ENCODE measurements around the gene VIPR2. TPM values are rescaled to one million over a fixed set of nuclear protein-coding genes. Genes with fewer than 3 reads are reported as not detected.

VIPR2 gene
- total and polyA plus RNA-seq, 2 experiments from 2014 or later, result 1.3 to 2.7 TPM

DNA sequence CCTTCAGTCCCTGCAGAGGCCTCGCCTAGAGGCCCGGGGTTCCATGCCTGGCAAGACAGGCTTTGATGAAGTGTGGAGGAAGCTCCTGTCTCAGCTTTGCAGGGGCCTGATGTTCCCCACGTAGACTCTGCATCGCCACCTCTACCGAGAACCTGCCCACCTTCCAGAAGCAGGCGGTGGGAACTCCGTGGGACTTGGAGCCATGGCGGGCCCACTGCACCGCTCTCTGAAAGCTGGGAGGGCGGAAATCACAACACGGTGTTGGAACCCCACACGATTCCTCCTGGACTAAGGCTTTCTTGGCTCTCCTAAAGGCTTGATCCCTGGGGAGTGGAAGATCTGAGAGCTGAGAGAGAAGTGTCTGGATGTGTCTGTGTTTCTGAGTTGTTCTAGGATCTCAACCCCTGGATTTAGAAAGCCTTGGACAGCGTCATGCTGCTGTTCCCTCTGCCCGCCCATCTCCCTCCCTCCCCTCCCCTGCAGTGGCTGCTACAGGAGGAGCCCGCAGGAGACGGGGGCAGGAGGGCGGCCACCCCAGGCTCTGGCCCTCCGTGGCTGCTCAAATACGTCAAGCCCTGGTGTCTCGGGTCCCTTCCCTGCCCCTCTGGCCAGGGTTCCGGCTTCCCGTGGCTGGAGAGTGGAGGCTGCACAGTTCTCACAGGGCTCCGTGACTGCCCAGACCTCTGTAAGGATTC lies 79.7 kb downstream of the VIPR2 start (continued):
- TF ChIP-seq, protein P1, sequence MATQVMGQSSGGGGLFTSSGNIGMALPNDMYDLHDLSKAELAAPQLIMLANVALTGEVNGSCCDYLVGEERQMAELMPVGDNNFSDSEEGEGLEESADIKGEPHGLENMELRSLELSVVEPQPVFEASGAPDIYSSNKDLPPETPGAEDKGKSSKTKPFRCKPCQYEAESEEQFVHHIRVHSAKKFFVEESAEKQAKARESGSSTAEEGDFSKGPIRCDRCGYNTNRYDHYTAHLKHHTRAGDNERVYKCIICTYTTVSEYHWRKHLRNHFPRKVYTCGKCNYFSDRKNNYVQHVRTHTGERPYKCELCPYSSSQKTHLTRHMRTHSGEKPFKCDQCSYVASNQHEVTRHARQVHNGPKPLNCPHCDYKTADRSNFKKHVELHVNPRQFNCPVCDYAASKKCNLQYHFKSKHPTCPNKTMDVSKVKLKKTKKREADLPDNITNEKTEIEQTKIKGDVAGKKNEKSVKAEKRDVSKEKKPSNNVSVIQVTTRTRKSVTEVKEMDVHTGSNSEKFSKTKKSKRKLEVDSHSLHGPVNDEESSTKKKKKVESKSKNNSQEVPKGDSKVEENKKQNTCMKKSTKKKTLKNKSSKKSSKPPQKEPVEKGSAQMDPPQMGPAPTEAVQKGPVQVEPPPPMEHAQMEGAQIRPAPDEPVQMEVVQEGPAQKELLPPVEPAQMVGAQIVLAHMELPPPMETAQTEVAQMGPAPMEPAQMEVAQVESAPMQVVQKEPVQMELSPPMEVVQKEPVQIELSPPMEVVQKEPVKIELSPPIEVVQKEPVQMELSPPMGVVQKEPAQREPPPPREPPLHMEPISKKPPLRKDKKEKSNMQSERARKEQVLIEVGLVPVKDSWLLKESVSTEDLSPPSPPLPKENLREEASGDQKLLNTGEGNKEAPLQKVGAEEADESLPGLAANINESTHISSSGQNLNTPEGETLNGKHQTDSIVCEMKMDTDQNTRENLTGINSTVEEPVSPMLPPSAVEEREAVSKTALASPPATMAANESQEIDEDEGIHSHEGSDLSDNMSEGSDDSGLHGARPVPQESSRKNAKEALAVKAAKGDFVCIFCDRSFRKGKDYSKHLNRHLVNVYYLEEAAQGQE (IDR thresholded peaks at IDR 0.05; ENCODE audit: unreplicated experiment), result no peak
- TF ChIP-seq ZNF114 (CRISPR knock-in tag; IDR thresholded peaks at IDR 0.05) (no peak), CREB1 (CRISPR knock-in tag; IDR thresholded peaks at IDR 0.05; ENCODE audit: low read depth) (no peak), POLR2AphosphoS5 (IDR thresholded peaks at IDR 0.05; ENCODE audit: low read depth) (no peak), NANOG (IDR thresholded peaks at IDR 0.05; ENCODE audit: borderline replicate concordance) (no peak), EZH2phosphoT487 (IDR thresholded peaks at IDR 0.05; ENCODE audit: unreplicated experiment) (no peak)
- TF ChIP-seq, protein P2, sequence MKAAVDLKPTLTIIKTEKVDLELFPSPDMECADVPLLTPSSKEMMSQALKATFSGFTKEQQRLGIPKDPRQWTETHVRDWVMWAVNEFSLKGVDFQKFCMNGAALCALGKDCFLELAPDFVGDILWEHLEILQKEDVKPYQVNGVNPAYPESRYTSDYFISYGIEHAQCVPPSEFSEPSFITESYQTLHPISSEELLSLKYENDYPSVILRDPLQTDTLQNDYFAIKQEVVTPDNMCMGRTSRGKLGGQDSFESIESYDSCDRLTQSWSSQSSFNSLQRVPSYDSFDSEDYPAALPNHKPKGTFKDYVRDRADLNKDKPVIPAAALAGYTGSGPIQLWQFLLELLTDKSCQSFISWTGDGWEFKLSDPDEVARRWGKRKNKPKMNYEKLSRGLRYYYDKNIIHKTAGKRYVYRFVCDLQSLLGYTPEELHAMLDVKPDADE (IDR thresholded peaks at IDR 0.05), result no peak

DNA sequence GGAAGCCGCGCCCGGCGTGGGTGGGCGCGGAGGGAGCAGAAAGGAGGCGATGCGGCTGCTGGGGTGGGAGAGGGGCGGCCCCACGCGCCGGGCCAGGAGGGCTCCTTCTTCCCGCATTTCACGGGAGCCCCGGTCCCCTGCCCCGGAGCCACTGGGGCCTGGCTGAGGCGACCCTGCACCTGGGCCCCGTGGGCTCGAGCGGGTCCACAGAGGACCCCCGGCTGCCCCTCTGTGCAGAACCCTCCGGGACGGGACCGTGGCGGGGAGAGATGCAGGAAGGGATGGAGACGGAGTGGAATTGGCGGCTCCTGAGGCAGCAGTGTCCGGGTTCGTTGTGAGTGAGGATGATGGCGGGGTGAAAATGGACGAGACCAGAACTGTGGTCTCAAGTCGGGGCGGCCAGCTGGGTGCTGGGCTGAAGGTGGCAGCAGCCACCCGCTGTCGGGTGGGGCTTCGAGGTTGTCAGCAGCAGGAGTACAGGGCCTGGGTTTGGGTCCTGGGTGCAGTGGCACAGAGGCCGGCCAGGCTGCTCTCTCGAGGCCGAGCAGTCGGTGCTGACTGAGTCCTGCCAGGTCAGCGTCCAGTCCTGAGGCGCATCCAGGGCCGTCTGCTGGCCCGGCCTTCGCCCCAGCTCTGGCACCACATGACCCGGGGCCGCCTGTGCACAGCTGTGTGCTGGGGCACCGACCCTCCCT lies 80.4 kb downstream of the VIPR2 start:
- H3K36me3 Mint-ChIP-seq (ENCODE audit: low read depth), result peaks cover 15% of the 10 kb centered on the region
- H3K4me1 Mint-ChIP-seq, result no peaks in the 10 kb centered on the region
- Histone ChIP-seq H3K4me2 (no peak overlapping the region), H2AFZ (no peak overlapping the region), H3K9me2 (ENCODE audit: insufficient read depth) (peaks cover 9% of the 10 kb centered on the region; the same call in 1 of the 2 replicates), H3K4me1 (ENCODE audit: insufficient read depth) (peaks cover 11% of the 10 kb centered on the region), H3K27me3 (ENCODE audit: insufficient read depth) (peaks cover 6% of the 10 kb centered on the region; the same call in 1 of the 2 replicates), H3F3A (replicated peaks; ENCODE audit: low read depth) (0 out of 2 replicates have a peak, but pooled peaks cover 3% of the 10 kb centered on the region), H3K79me2 (replicated peaks; ENCODE audit: insufficient read depth) (no peaks in the 10 kb centered on the region), H3K27ac (ENCODE audit: low read depth) (no peak overlapping the region), H3K36me3 (ENCODE audit: insufficient read depth) (no peaks in the 10 kb centered on the region), H3K4me3 (no peak overlapping the region), H4K20me1 (replicated peaks; ENCODE audit: insufficient read depth) (no peaks in the 10 kb centered on the region)
- ATAC-seq, result no peak
- peaks cover 48% of the 10 kb centered on the region for H3K9me3 Mint-ChIP-seq
- no peak overlapping the region for H3K27ac Mint-ChIP-seq
- peaks cover 4% of the 10 kb centered on the region for H3K27me3 Mint-ChIP-seq (ENCODE audit: insufficient read depth, low read depth, poor library complexity)
- H3K4me3 Mint-ChIP-seq, result no peak overlapping the region
- DNase-seq (ENCODE audit: low spot score), result no peak
- TF ChIP-seq ZNF331 (CRISPR knock-in tag; IDR thresholded peaks at IDR 0.05; ENCODE audit: low read depth) (no peak), EZH2phosphoT487 (IDR thresholded peaks at IDR 0.05; ENCODE audit: unreplicated experiment) (no peak), ZNF114 (CRISPR knock-in tag; IDR thresholded peaks at IDR 0.05) (no peak), EZH2 (IDR thresholded peaks at IDR 0.05; ENCODE audit: low read depth, unreplicated experiment) (no peak), NANOG (IDR thresholded peaks at IDR 0.05; ENCODE audit: borderline replicate concordance) (no peak), POLR2AphosphoS5 (IDR thresholded peaks at IDR 0.05; ENCODE audit: low read depth) (no peak), JUNB (IDR thresholded peaks at IDR 0.05; ENCODE audit: unreplicated experiment) (no peak), STAT1 (IDR thresholded peaks at IDR 0.05; ENCODE audit: unreplicated experiment) (no peak)
- TF ChIP-seq, protein P1 (IDR thresholded peaks at IDR 0.05; ENCODE audit: unreplicated experiment), result no peak
- TF ChIP-seq, protein P3, sequence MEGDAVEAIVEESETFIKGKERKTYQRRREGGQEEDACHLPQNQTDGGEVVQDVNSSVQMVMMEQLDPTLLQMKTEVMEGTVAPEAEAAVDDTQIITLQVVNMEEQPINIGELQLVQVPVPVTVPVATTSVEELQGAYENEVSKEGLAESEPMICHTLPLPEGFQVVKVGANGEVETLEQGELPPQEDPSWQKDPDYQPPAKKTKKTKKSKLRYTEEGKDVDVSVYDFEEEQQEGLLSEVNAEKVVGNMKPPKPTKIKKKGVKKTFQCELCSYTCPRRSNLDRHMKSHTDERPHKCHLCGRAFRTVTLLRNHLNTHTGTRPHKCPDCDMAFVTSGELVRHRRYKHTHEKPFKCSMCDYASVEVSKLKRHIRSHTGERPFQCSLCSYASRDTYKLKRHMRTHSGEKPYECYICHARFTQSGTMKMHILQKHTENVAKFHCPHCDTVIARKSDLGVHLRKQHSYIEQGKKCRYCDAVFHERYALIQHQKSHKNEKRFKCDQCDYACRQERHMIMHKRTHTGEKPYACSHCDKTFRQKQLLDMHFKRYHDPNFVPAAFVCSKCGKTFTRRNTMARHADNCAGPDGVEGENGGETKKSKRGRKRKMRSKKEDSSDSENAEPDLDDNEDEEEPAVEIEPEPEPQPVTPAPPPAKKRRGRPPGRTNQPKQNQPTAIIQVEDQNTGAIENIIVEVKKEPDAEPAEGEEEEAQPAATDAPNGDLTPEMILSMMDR (conservative IDR thresholded peaks at IDR 0.05; ENCODE audit: low read depth in 2 of 2), result no peak; a peak in 1 of 4 replicates
- TF ChIP-seq, protein P2 (IDR thresholded peaks at IDR 0.05), result no peak

All from GM23338 (cell line).